Measurements from ENCODE around the gene GALK2. TPM values are rescaled to one million over a fixed set of nuclear protein-coding genes. Genes with fewer than 3 reads are reported as not detected.

The GALK2 gene
- polyA plus RNA-seq, 1 donor (not counting 4 experiments of a cell fraction or from before 2014, with no cell fraction given) = 29.7 TPM

- H3K9me3 ChIP-seq (ENCODE audit: control insufficient read depth, low read depth, low read length) = no peaks in the 10 kb centered on the region
- H4K20me1 ChIP-seq (ENCODE audit: control insufficient read depth, extremely low read depth, insufficient read depth, low read length) = peaks cover 14% of the 10 kb centered on the region
- no peaks in the 10 kb centered on the region for H3K27me3 ChIP-seq (ENCODE audit: control insufficient read depth, extremely low read depth, insufficient read depth, low read length)
- H3K36me3 ChIP-seq (ENCODE audit: control insufficient read depth in 2 of 2, extremely low read depth in 1 of 2, insufficient read depth in 2 of 2, low read length in 2 of 2) = peaks cover 17 to 18% of the 10 kb centered on the region in 2 experiments
- FAIRE-seq = no peak
- H3K9ac ChIP-seq (ENCODE audit: control insufficient read depth, extremely low read depth, insufficient read depth, low read length) = no peak overlapping the region
- peak overlapping the region; percentile 11 for H3K27ac ChIP-seq (ENCODE audit: control insufficient read depth, insufficient read depth, low read length)
- no peaks in the 10 kb centered on the region for H3K9me1 ChIP-seq (ENCODE audit: control insufficient read depth, extremely low read depth, insufficient read depth, low read length)
- H2AFZ ChIP-seq (ENCODE audit: control insufficient read depth, low read length) = no peak overlapping the region
- H3K4me1 ChIP-seq (ENCODE audit: control insufficient read depth, extremely low read depth, insufficient read depth, low read length) = peaks cover 12% of the 10 kb centered on the region
- H3K4me2 ChIP-seq (ENCODE audit: control insufficient read depth, extremely low read depth, insufficient read depth, low read depth, low read length) = peak overlapping the region; percentile 13
- TF ChIP-seq EZH2 (IDR thresholded peaks at IDR 0.05; ENCODE audit: low read length) (no peak), CTCF (optimal IDR thresholded peaks at IDR 0.05 in 1 of 3, IDR thresholded peaks at IDR 0.05 in 1 of 3, conservative IDR thresholded peaks at IDR 0.05 in 1 of 3; ENCODE audit: extremely low read depth in 1 of 3, insufficient read depth in 2 of 3, low read length in 3 of 3) (peak in 2 of 3 experiments; percentile 63 to 66)
- dilution Hi-C loops (cut with MboI; ENCODE audit: extremely low pct_ligation_motif_present, low sequenced_read_pairs) = loop anchor here (25.0 kb wide), 1 partner anchor 109 kb away; the partner anchor contains the start of gene SECISBP2L
- DNase-seq (ENCODE audit: low read depth, low spot score) = no peak
- H3K4me3 ChIP-seq (ENCODE audit: control insufficient read depth in 2 of 3, extremely low read depth in 1 of 3, insufficient read depth in 2 of 3, low read depth in 1 of 3, low read length in 3 of 3) = no peak overlapping the region
- H3K79me2 ChIP-seq (ENCODE audit: control insufficient read depth, insufficient read depth, low read length) = peaks cover 77% of the 10 kb centered on the region
Measured at GRCh38 chr15:49145651-49146609, 24.1 kb upstream of the GALK2 start.

- H3K27ac ChIP-seq (ENCODE audit: control insufficient read depth, insufficient read depth, low read length) = no peak overlapping the region
- H3K79me2 ChIP-seq (ENCODE audit: control insufficient read depth, insufficient read depth, low read length) = peaks cover 89% of the 10 kb centered on the region
- no peak overlapping the region for H2AFZ ChIP-seq (ENCODE audit: control insufficient read depth, low read length)
- no peak for FAIRE-seq
- no peak overlapping the region for H3K9ac ChIP-seq (ENCODE audit: control insufficient read depth, extremely low read depth, insufficient read depth, low read length)
- dilution Hi-C loops (cut with MboI; ENCODE audit: extremely low pct_ligation_motif_present, low sequenced_read_pairs) = loop anchor here (25.0 kb wide), 1 partner anchor 111 kb away; the partner anchor contains the start of gene SECISBP2L
- no peaks in the 10 kb centered on the region for H3K9me3 ChIP-seq (ENCODE audit: control insufficient read depth, low read depth, low read length)
- peaks cover 20% of the 10 kb centered on the region for H4K20me1 ChIP-seq (ENCODE audit: control insufficient read depth, extremely low read depth, insufficient read depth, low read length)
- peaks cover 3 to 7% of the 10 kb centered on the region in 2 experiments for H3K36me3 ChIP-seq (ENCODE audit: control insufficient read depth in 2 of 2, extremely low read depth in 1 of 2, insufficient read depth in 2 of 2, low read length in 2 of 2)
- no peak overlapping the region for H3K4me2 ChIP-seq (ENCODE audit: control insufficient read depth, extremely low read depth, insufficient read depth, low read depth, low read length)
- H3K27me3 ChIP-seq (ENCODE audit: control insufficient read depth, extremely low read depth, insufficient read depth, low read length) = no peaks in the 10 kb centered on the region
- H3K4me1 ChIP-seq (ENCODE audit: control insufficient read depth, extremely low read depth, insufficient read depth, low read length) = peaks cover 16% of the 10 kb centered on the region
- no peaks in the 10 kb centered on the region for H3K9me1 ChIP-seq (ENCODE audit: control insufficient read depth, extremely low read depth, insufficient read depth, low read length)
- TF ChIP-seq CTCF (optimal IDR thresholded peaks at IDR 0.05 in 1 of 3, IDR thresholded peaks at IDR 0.05 in 1 of 3, conservative IDR thresholded peaks at IDR 0.05 in 1 of 3; ENCODE audit: extremely low read depth in 1 of 3, insufficient read depth in 2 of 3, low read length in 3 of 3) = no peak
- TF ChIP-seq EZH2 (IDR thresholded peaks at IDR 0.05; ENCODE audit: low read length) = no peak
- no peak for DNase-seq (ENCODE audit: low read depth, low spot score)
- no peak overlapping the region for H3K4me3 ChIP-seq (ENCODE audit: control insufficient read depth in 2 of 3, extremely low read depth in 1 of 3, insufficient read depth in 2 of 3, low read depth in 1 of 3, low read length in 3 of 3)
Measured at GRCh38 chr15:49148298-49148697, 21.7 kb upstream of the GALK2 start.

Measured in keratinocyte (primary cell).